CD4-positive, alpha-beta memory T cell (primary cell): Measurements from ENCODE around the gene ATP11A. TPM values are rescaled to one million over a fixed set of nuclear protein-coding genes. Genes with fewer than 3 reads are reported as not detected.

ENCODE experiments used
- CTCF ChIA-PET: fragments of 350-600 bp; sonication (Branson Sonifier 250); formaldehyde crosslinking; loops from one replicate; lab custom pipeline; 2021; ENCODE audit warnings: inconsistent platforms; ENCODE audit not compliant: partially characterized antibody; lab: Charles Lee
- POLR2A ChIA-PET: fragments of 350-600 bp; sonication (Branson Sonifier 250); formaldehyde crosslinking; loops from one replicate; lab custom pipeline; 2021; ENCODE audit not compliant: partially characterized antibody; lab: Charles Lee
- DNase-seq, 5 donors: peaks; one replicate each; pipeline versions ENCODE4 v3.0.0 to v3.0.0-alpha.2; 2020 to 2022; ENCODE audit warnings: mixed read lengths in 1 of 5
- H3K27ac ChIP-seq: one replicate; pipeline ENCODE4 v1.7.0; 2013; ENCODE audit warnings: low read depth, low read length
- H3K27me3 ChIP-seq: 2 replicates; pipeline ENCODE4 v1.7.0; 2013; ENCODE audit warnings: mild to moderate bottlenecking, low read length, moderate library complexity; ENCODE audit not compliant: insufficient read depth
- H3K36me3 ChIP-seq: 2 replicates; pipeline ENCODE4 v1.7.0; 2013; ENCODE audit warnings: mild to moderate bottlenecking, low read length, moderate library complexity; ENCODE audit not compliant: insufficient read depth
- H3K4me1 ChIP-seq: 2 replicates; pipeline ENCODE4 v1.7.0; 2013; ENCODE audit warnings: mild to moderate bottlenecking, low read length, moderate library complexity; ENCODE audit not compliant: insufficient read depth
- H3K4me3 ChIP-seq, 2 donors: one replicate each; pipeline ENCODE4 v1.7.0; 2013; ENCODE audit warnings: low read length in 2 of 2, mild to moderate bottlenecking in 1 of 2
- H3K9me3 ChIP-seq, 2 donors: one replicate each; pipeline ENCODE4 v1.7.0; 2013; ENCODE audit warnings: low read length in 2 of 2, control low read depth in 1 of 2; ENCODE audit not compliant: control insufficient read depth in 1 of 2
- H3K27ac Mint-ChIP-seq, 7 donors: one replicate each; pipeline ENCODE4 v1.8.0; 2020 to 2021; ENCODE audit warnings: mixed read lengths in 7 of 7, mild to moderate bottlenecking in 6 of 7, inconsistent platforms in 3 of 7, moderate library complexity in 3 of 7
- H3K27me3 Mint-ChIP-seq, 2 donors: one replicate each; pipeline ENCODE4 v1.8.0; 2020 to 2021; ENCODE audit warnings: mixed read lengths in 2 of 2
- H3K36me3 Mint-ChIP-seq, 2 donors: one replicate each; pipeline ENCODE4 v1.8.0; 2020 to 2021; ENCODE audit warnings: mixed read lengths in 2 of 2, inconsistent platforms in 1 of 2, mild to moderate bottlenecking in 1 of 2
- H3K4me1 Mint-ChIP-seq, 4 donors: one replicate each; pipeline ENCODE4 v1.8.0; 2020 to 2021; ENCODE audit warnings: mixed read lengths in 4 of 4, mild to moderate bottlenecking in 1 of 4
- H3K4me3 Mint-ChIP-seq, 8 donors: one replicate each; pipeline ENCODE4 v1.8.0; 2020 to 2021; ENCODE audit warnings: mixed read lengths in 8 of 8, mild to moderate bottlenecking in 7 of 8, moderate library complexity in 6 of 8, inconsistent platforms in 3 of 8
- H3K9me3 Mint-ChIP-seq, 8 donors: one replicate each; pipeline ENCODE4 v1.8.0; 2020 to 2021; ENCODE audit warnings: mixed read lengths in 8 of 8, mild to moderate bottlenecking in 5 of 8, inconsistent platforms in 3 of 8, moderate library complexity in 1 of 8
- intact Hi-C: fragments of 100-400 bp; cut with micrococcal nuclease; formaldehyde crosslinking; loops from one replicate; pipeline ENCODE4 v1.15.1; 2023
- polyA plus RNA-seq, 2 donors: library from polyadenylated mRNA; unstranded; fragments of 300-500 nt; fragmentation: Illumina TruSeq; gene quantifications; one replicate each; pipeline ENCODE4 v1.2.3, GENCODE V29; 2021
- total RNA-seq, 2 experiments: library from RNA; stranded (reverse); gene quantifications; one replicate each; pipeline ENCODE4 v1.2.3, GENCODE V29; 2021

The ATP11A gene
- total and polyA plus RNA-seq, 4 experiments from 2014 or later: 1.1 to 50.5 (median 30.7) TPM

GRCh38 chr13:112924365-112924764 lies 234.5 kb downstream of the ATP11A start:
- peaks cover 0 to 5% (median 0%) of the 10 kb centered on the region in 8 donors for H3K9me3 Mint-ChIP-seq
- Histone ChIP-seq H3K27ac (no peak overlapping the region), H3K4me3 (no peak overlapping the region), H3K36me3 (no peaks in the 10 kb centered on the region), H3K27me3 (peaks cover 4% of the 10 kb centered on the region), H3K9me3 (no peaks in the 10 kb centered on the region), H3K4me1 (peaks cover 3% of the 10 kb centered on the region)
- DNase-seq: no peak
- intact Hi-C loops: no loop called here
- H3K27ac Mint-ChIP-seq: no peak overlapping the region
- POLR2A ChIA-PET: no interaction called here
- H3K4me3 Mint-ChIP-seq: no peak overlapping the region
- H3K4me1 Mint-ChIP-seq: peaks cover 0 to 4% (median 0%) of the 10 kb centered on the region in 4 donors
- CTCF ChIA-PET: interaction anchor here (1.0 kb wide), 1 partner anchor 21 kb away, joined by 3 read pairs; no protein-coding TSS in a partner anchor
- H3K27me3 Mint-ChIP-seq: peaks cover 17 to 42% of the 10 kb centered on the region in 2 donors
- H3K36me3 Mint-ChIP-seq: no peaks in the 10 kb centered on the region

GRCh38 chr13:112926003-112926402 lies 236.2 kb downstream of the ATP11A start:
- intact Hi-C loops: no loop called here
- Mint-ChIP-seq H3K27ac (no peak overlapping the region), H3K27me3 (peaks cover 20 to 46% of the 10 kb centered on the region in 2 donors), H3K9me3 (peaks cover 0 to 5% (median 0%) of the 10 kb centered on the region in 8 donors), H3K4me3 (no peak overlapping the region), H3K4me1 (peaks cover 0 to 11% (median under 1%) of the 10 kb centered on the region in 4 donors), H3K36me3 (no peaks in the 10 kb centered on the region)
- no peak for DNase-seq
- Histone ChIP-seq H3K36me3 (no peaks in the 10 kb centered on the region), H3K4me1 (peaks cover 7% of the 10 kb centered on the region), H3K27ac (no peak overlapping the region), H3K4me3 (no peak overlapping the region), H3K9me3 (no peaks in the 10 kb centered on the region), H3K27me3 (peaks cover 15% of the 10 kb centered on the region)
- CTCF ChIA-PET: no interaction called here
- POLR2A ChIA-PET: no interaction called here

- Mint-ChIP-seq H3K4me1 (peaks cover 0 to 11% (median under 1%) of the 10 kb centered on the region in 4 donors), H3K27ac (no peak overlapping the region), H3K9me3 (peaks cover 0 to 5% (median 0%) of the 10 kb centered on the region in 8 donors), H3K36me3 (no peaks in the 10 kb centered on the region), H3K27me3 (peaks cover 23 to 46% of the 10 kb centered on the region in 2 donors), H3K4me3 (no peak overlapping the region)
- Histone ChIP-seq H3K9me3 (no peaks in the 10 kb centered on the region), H3K36me3 (no peaks in the 10 kb centered on the region), H3K27ac (no peak overlapping the region), H3K4me3 (no peak overlapping the region), H3K4me1 (peaks cover 7% of the 10 kb centered on the region), H3K27me3 (peaks cover 15% of the 10 kb centered on the region)
- ChIA-PET POLR2A (no interaction called here), CTCF (no interaction called here)
- DNase-seq: no peak
- intact Hi-C loops: no loop called here
These were observed 237.2 kb downstream of the ATP11A start for GRCh38 chr13:112926993-112927392.

- H3K27ac Mint-ChIP-seq: no peak overlapping the region
- peaks cover 23 to 44% of the 10 kb centered on the region in 2 donors for H3K27me3 Mint-ChIP-seq
- Histone ChIP-seq H3K4me1 (peaks cover 7% of the 10 kb centered on the region), H3K9me3 (no peaks in the 10 kb centered on the region), H3K4me3 (no peak overlapping the region), H3K27ac (no peak overlapping the region), H3K36me3 (no peaks in the 10 kb centered on the region), H3K27me3 (peaks cover 15% of the 10 kb centered on the region)
- CTCF ChIA-PET: no interaction called here
- no peak for DNase-seq
- intact Hi-C loops: no loop called here
- H3K36me3 Mint-ChIP-seq: no peaks in the 10 kb centered on the region
- POLR2A ChIA-PET: no interaction called here
- peaks cover 0 to 11% (median under 1%) of the 10 kb centered on the region in 4 donors for H3K4me1 Mint-ChIP-seq
- no peak overlapping the region for H3K4me3 Mint-ChIP-seq
- peaks cover 0 to 5% (median 0%) of the 10 kb centered on the region in 8 donors for H3K9me3 Mint-ChIP-seq
These were observed 238.5 kb downstream of the ATP11A start for GRCh38 chr13:112928020-112928971.

GRCh38 chr13:112928972-112929782 lies 239.3 kb downstream of the ATP11A start:
- intact Hi-C loops: no loop called here
- Histone ChIP-seq H3K36me3 (no peaks in the 10 kb centered on the region), H3K4me1 (peaks cover 7% of the 10 kb centered on the region), H3K9me3 (no peaks in the 10 kb centered on the region), H3K27me3 (peaks cover 15% of the 10 kb centered on the region), H3K4me3 (no peak overlapping the region), H3K27ac (no peak overlapping the region)
- ChIA-PET POLR2A (no interaction called here), CTCF (no interaction called here)
- no peaks in the 10 kb centered on the region for H3K36me3 Mint-ChIP-seq
- peaks cover 20 to 47% of the 10 kb centered on the region in 2 donors for H3K27me3 Mint-ChIP-seq
- peaks cover 0 to 5% (median 0%) of the 10 kb centered on the region in 8 donors for H3K9me3 Mint-ChIP-seq
- H3K4me3 Mint-ChIP-seq: no peak overlapping the region
- H3K4me1 Mint-ChIP-seq: peaks cover 0 to 11% (median under 1%) of the 10 kb centered on the region in 4 donors
- no peak overlapping the region for H3K27ac Mint-ChIP-seq
- DNase-seq: no peak

- peaks cover 0 to 5% (median 0%) of the 10 kb centered on the region in 8 donors for H3K9me3 Mint-ChIP-seq
- Histone ChIP-seq H3K4me1 (peaks cover 7% of the 10 kb centered on the region), H3K27ac (no peak overlapping the region), H3K27me3 (peaks cover 15% of the 10 kb centered on the region), H3K4me3 (no peak overlapping the region), H3K36me3 (no peaks in the 10 kb centered on the region), H3K9me3 (no peaks in the 10 kb centered on the region)
- no peak for DNase-seq
- H3K36me3 Mint-ChIP-seq: no peaks in the 10 kb centered on the region
- intact Hi-C loops: no loop called here
- H3K27ac Mint-ChIP-seq: peak overlapping the region in 1 of 7 donors; percentile 22
- H3K4me1 Mint-ChIP-seq: peaks cover 0 to 11% (median under 1%) of the 10 kb centered on the region in 4 donors
- CTCF ChIA-PET: no interaction called here
- H3K27me3 Mint-ChIP-seq: peaks cover 20 to 47% of the 10 kb centered on the region in 2 donors
- POLR2A ChIA-PET: no interaction called here
- H3K4me3 Mint-ChIP-seq: peak overlapping the region in 1 of 8 donors; percentile 2
These were observed 239.9 kb downstream of the ATP11A start for GRCh38 chr13:112929783-112930055.

GRCh38 chr13:112930192-112930591 lies 240.4 kb downstream of the ATP11A start:
- Mint-ChIP-seq H3K4me3 (no peak overlapping the region), H3K4me1 (peaks cover 0 to 11% (median under 1%) of the 10 kb centered on the region in 4 donors), H3K36me3 (no peaks in the 10 kb centered on the region), H3K27ac (no peak overlapping the region), H3K9me3 (peaks cover 0 to 5% (median 0%) of the 10 kb centered on the region in 8 donors), H3K27me3 (peaks cover 20 to 47% of the 10 kb centered on the region in 2 donors)
- H3K4me1 ChIP-seq: peaks cover 7% of the 10 kb centered on the region
- ChIA-PET CTCF (no interaction called here), POLR2A (no interaction called here)
- peaks cover 15% of the 10 kb centered on the region for H3K27me3 ChIP-seq
- H3K4me3 ChIP-seq: no peak overlapping the region
- DNase-seq: no peak
- no peaks in the 10 kb centered on the region for H3K36me3 ChIP-seq
- H3K27ac ChIP-seq: no peak overlapping the region
- intact Hi-C loops: no loop called here
- H3K9me3 ChIP-seq: no peaks in the 10 kb centered on the region
